HG03571 (cell line): Measurements from ENCODE around the gene ARHGEF37.
"Not testable (repeated sequence)": the region's sequence is repeated elsewhere in the genome, so short reads cannot be mapped to it uniquely, and the experiment has no call there.

ENCODE experiments used
- ATAC-seq: cut with Tn5 transposase; IDR thresholded peaks from one replicate; pipeline ENCODE4 v1.9.1; 2021; ENCODE audit not compliant: unreplicated experiment

ARHGEF37 gene

GRCh38 chr5:149564542-149565140 lies 16.7 kb upstream of the ARHGEF37 start:
- not testable (repeated sequence) for ATAC-seq

GRCh38 chr5:149567226-149567625 lies 14.1 kb upstream of the ARHGEF37 start:
- peak; percentile 50 for ATAC-seq

DNA sequence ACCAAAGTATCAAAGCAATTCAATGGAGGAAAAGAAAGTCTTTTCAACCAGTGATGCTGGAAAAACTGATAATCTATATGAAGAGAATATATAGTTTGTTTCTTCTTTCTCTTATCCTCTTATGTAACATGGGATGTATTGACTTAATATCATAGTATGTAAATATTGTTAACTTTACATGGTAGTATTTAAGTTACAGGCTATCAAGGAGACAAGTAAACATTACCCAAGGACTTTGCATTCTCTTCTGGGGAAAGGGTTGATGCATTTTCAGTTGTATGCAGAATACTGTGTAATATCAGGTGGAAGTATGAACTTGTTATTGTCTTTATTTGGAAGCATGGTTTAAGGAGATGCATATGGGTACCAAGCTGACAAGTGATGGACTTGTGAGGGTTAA lies 9.1 kb upstream of the ARHGEF37 start:
- no peak for ATAC-seq

DNA sequence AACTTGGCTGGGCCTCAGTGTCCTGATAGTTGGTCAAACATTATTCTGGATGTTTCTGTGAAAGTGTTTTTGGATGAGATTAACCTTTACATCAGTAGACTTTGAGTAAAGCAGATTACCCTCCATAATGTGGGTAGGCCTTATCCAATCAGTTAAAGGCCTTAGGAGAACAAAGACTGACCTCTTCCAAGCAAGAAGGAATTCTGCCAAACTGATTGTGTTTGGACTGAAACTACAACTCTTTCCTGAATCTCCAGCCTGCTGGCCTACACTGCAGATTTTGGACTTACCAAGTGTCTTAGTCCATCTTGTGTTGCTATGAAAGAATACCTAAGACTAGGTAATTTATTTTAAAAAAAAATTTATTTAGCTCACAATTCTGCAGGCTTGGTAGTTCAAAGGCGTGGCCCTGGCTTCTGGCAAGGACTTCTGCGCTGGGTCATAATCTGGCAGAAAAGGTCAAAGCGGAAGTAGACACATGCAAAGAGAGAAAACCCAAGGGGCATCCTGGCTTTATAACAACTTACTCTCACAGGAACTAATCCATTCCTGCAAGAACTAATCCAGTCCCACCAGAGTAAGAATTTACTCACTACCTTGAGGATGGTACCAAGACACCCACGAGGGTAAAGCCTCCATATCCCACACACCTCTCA lies 8.6 kb upstream of the ARHGEF37 start:
- no peak for ATAC-seq

- ATAC-seq, result no peak
Measured at GRCh38 chr5:149575131-149575530, 6.2 kb upstream of the ARHGEF37 start.

- ATAC-seq, result no peak
Measured at GRCh38 chr5:149576021-149576420, 5.3 kb upstream of the ARHGEF37 start.

- ATAC-seq, result no peak
Measured at GRCh38 chr5:149578896-149579295, 2.4 kb upstream of the ARHGEF37 start.

- no peak for ATAC-seq
Measured at GRCh38 chr5:149580808-149581191, 498 bp upstream of the ARHGEF37 start.

DNA sequence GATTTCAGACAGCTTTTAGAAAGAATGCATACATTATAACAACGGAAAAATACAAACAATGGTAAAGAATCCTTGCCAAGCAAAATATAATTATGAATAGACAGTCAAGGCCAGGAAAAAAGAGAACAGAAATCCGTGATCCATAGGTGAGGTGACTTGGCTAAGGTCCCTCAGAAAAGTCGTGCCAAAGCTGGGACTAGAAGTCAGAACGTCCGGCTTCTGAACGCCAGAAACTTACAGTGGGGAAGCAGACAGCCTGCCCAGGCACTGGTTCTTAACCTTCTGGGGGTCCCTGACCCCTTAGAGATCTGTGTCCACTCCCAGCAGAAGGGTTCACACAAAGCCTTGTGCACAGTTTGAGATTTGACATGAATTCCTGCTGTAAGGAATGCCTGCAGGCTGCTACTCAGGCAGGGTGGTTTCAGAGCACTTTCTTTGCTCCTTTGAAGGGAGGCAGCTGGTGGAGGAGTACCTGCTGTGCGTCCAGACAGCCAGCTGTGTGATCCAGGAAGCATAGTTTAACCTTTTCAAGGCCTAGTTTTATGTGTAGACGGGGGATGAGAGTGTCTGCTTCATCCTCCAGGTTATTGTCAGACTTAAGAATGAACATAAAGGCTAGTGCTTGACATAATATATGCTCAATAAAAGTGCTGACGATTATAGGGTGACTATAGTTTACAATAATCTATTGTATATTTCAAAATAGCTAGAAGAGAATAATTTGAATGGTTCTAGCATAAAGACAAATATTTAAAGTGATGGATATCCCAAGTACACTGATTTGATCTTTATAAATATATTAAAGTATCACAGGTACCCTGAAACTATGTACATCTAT lies 852 bp downstream of the ARHGEF37 start:
- ATAC-seq, result no peak

GRCh38 chr5:149583394-149583793 lies 2.1 kb downstream of the ARHGEF37 start:
- no peak for ATAC-seq

- no peak for ATAC-seq
Measured at GRCh38 chr5:149584121-149584520, 2.8 kb downstream of the ARHGEF37 start.

GRCh38 chr5:149585910-149586309 lies 4.6 kb downstream of the ARHGEF37 start:
- ATAC-seq, result no peak

GRCh38 chr5:149586708-149587318 lies 5.5 kb downstream of the ARHGEF37 start:
- no peak for ATAC-seq

GRCh38 chr5:149588936-149589335 lies 7.6 kb downstream of the ARHGEF37 start:
- ATAC-seq, result no peak

- ATAC-seq, result no peak
Measured at GRCh38 chr5:149593370-149593769, 12.1 kb downstream of the ARHGEF37 start.

DNA sequence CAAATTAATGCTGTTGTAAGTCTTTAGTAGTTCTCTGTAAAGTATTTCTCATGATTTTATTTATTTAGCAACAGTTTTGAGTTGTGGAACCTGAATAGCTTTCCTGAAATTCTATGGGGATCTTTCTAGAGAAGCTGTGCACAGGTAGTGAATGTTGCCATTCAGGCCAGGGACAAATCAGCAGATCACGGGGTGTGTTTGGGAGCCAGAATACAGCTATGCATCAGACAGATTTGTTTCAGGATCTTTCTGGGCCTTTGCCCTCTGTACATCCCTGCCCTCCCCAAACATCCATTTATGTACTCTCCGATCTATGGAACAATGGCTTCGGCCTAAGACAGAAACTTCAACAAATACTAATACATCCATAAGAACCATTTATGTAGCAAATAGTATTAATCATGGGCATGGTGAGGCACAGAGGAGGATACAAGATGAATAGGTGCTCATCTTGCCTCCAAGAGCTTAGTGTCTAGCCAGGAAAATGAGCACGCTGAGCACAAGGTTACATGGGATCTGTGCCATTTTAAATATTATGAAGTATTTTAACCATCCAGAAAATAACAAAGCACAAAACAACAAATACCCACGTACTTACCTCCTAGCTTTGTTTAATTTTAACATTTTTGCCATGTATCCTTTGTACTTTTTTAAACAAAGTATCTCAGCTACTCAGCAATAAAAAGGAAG lies 13.1 kb downstream of the ARHGEF37 start:
- ATAC-seq, result no peak

DNA sequence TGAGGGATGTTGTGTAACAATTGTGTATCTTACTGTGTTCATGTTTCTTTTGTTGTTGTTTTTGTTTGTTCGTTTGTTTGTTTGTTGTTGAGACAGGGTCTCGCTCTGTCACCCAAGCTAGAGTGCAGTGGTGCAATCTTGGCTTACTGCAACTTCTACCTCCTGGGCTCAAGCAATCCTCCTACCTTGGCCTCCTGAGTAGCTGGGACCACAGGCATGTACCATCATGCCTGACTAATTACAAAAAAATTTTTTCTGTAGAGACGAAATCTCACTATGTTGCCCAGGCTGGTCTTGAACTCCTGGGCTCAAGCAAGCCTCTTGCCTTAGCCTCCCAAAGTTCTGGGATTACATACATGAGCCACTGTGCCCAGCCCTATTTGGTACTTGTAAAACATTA lies 13.8 kb downstream of the ARHGEF37 start:
- ATAC-seq, result not testable (repeated sequence)

DNA sequence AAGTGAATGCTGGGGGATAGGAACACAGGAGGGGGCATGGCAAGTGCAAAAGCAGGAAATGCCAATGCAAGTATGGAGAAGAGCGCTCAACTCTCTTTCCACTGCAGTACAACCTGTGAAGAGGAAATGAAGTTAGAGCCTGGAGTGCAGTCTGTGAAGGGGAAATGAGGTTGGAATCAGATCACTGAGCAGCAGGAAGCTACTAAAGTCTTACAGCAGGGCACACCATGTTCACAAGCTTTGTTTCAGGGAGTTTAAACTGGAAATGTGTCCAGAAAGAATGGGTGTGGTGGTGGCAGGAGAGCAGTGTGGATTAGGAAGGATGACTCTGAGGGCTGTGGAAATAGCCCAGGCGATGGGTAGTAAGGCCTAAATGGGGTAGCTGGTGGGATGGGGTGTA lies 15.4 kb downstream of the ARHGEF37 start:
- no peak for ATAC-seq

DNA sequence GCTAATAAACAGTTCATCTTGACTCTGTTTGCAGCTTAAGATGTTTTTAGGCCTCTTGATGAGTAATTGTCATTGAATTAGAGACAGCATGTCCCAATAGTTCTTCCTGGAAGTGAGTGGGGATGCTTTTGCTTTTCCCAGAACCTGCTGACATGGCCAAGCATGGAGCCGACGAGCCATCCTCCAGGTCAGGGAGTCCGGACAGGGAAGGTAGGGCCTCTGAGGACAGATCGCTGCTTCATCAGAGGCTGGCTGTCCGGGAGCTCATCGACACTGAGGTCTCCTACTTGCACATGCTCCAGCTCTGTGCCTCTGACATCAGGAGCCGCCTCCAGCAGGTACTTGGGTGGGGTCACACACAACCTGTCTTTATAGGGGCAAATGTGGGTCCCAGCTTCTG lies 16.3 kb downstream of the ARHGEF37 start:
- no peak for ATAC-seq

- not testable (repeated sequence) for ATAC-seq
Measured at GRCh38 chr5:149598234-149598633, 16.9 kb downstream of the ARHGEF37 start.

- ATAC-seq, result no peak
Measured at GRCh38 chr5:149598966-149599365, 17.7 kb downstream of the ARHGEF37 start.
